Measurements from ENCODE around the gene SDK2.

DNA sequence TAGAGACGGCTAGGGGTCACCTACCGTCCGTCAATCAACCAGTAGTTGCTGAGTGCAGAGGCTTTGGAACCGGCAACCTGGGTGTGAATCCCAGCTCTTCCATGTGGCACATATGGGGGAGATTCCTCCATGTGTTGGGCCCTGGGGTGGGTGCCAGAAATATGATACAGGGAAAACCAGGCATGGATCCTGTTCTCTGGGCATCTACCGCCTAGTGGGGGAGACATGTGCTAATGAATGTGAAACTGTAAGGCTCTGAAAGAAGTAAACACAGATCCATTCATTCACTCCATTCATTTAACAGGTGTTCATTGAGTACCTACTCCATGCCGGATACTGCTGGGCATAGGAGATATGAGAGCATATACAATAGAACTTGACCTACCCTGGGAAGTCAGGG lies 39.5 kb upstream of the SDK2 start:
- no peak for TF ChIP-seq CTCF (IDR thresholded peaks at IDR 0.05)
- no peak for TF ChIP-seq POLR2A (IDR thresholded peaks at IDR 0.05)
